Tibial artery (tissue), 4 donors: ENCODE data around the gene SLC4A3.

ENCODE experiments used
- DNase-seq, 2 donors: peaks; one replicate each; pipeline ENCODE4 v3.0.0-alpha.2; 2019
- H3K27ac ChIP-seq, 2 donors: fragments of 200-600 bp; sonication (generic) in 1 of 2; 1 replicate in 1 of 2; 2 replicates in 1 of 2; pipeline ENCODE4 v1.5.1; 2018 to 2019; ENCODE audit warnings: mild to moderate bottlenecking in 1 of 2
- H3K27me3 ChIP-seq, 2 donors: fragments of 200-600 bp; sonication (generic) in 1 of 2; one replicate each; pipeline versions ENCODE4 v1.5.1 to v1.6.0; 2016 to 2019
- H3K36me3 ChIP-seq, 3 donors: fragments of 200-600 bp; sonication (generic) in 2 of 3; one replicate each; pipeline ENCODE4 v1.5.1; 2016 to 2019; ENCODE audit warnings: mild to moderate bottlenecking in 2 of 3
- H3K4me1 ChIP-seq, 4 donors: fragments of 200-600 bp; sonication (generic) in 2 of 4; 1 replicate in 3 of 4; 2 replicates in 1 of 4; pipeline ENCODE4 v1.5.1; 2016 to 2019
- H3K4me3 ChIP-seq, 2 donors: fragments of 200-600 bp; sonication (generic) in 1 of 2; 1 replicate in 1 of 2; 2 replicates in 1 of 2; pipeline ENCODE4 v1.5.1; 2018 to 2019; ENCODE audit warnings: mild to moderate bottlenecking in 2 of 2
- H3K9me3 ChIP-seq, 3 donors: fragments of 200-600 bp; sonication (generic) in 1 of 3; one replicate each; pipeline ENCODE4 v1.5.1; 2016 to 2019
- CTCF ChIP-seq, 2 experiments: fragments of 200-600 bp in 1 of 2; fragments of 450-650 bp in 1 of 2; IDR thresholded peaks; one replicate each; pipeline ENCODE4 v1.5.1; 2017 to 2019; ENCODE audit warnings: antibody characterized with exemption in 2 of 2, mild to moderate bottlenecking in 1 of 2, moderate library complexity in 1 of 2
- intact Hi-C: fragments of 100-400 bp; cut with DNase I; formaldehyde crosslinking; loops from one replicate; pipeline ENCODE4 v1.15.0; 2023; ENCODE audit warnings: low total_unique reads

Gene SLC4A3

GRCh38 chr2:219598308-219599078 is 28.9 kb upstream of the SLC4A3 start:
- Histone ChIP-seq H3K36me3 (peaks cover 18 to 25% (median 21%) of the 10 kb centered on the region in 3 donors), H3K4me1 (peaks cover 0 to 15% (median 6%) of the 10 kb centered on the region in 4 donors), H3K27ac (peak overlapping the region; percentile 84 to 87), H3K9me3 (no peaks in the 10 kb centered on the region), H3K27me3 (no peaks in the 10 kb centered on the region), H3K4me3 (peak overlapping the region; percentile 63 to 76)
- intact Hi-C loops: loop anchor here (5.0 kb wide), 1 partner anchor 46 kb away; no protein-coding TSS in a partner anchor
- TF ChIP-seq CTCF (IDR thresholded peaks at IDR 0.05): no peak
- no peak for DNase-seq

GRCh38 chr2:219603771-219604170 is 23.7 kb upstream of the SLC4A3 start:
- TF ChIP-seq CTCF (IDR thresholded peaks at IDR 0.05): no peak
- Histone ChIP-seq H3K36me3 (peaks cover 42 to 78% (median 66%) of the 10 kb centered on the region in 3 donors), H3K9me3 (no peaks in the 10 kb centered on the region), H3K4me3 (no peak overlapping the region), H3K27me3 (no peaks in the 10 kb centered on the region), H3K27ac (no peak overlapping the region), H3K4me1 (no peaks in the 10 kb centered on the region)
- intact Hi-C loops: no loop called here
- DNase-seq: no peak

GRCh38 chr2:219605607-219605954 is 21.8 kb upstream of the SLC4A3 start:
- Histone ChIP-seq H3K27ac (no peak overlapping the region), H3K4me1 (no peaks in the 10 kb centered on the region), H3K36me3 (peaks cover 44 to 94% (median 73%) of the 10 kb centered on the region in 3 donors), H3K27me3 (no peaks in the 10 kb centered on the region), H3K4me3 (no peak overlapping the region), H3K9me3 (no peaks in the 10 kb centered on the region)
- no peak for DNase-seq
- TF ChIP-seq CTCF (IDR thresholded peaks at IDR 0.05): no peak
- intact Hi-C loops: no loop called here

- intact Hi-C loops: no loop called here
- DNase-seq: peak in 1 of 2 donors; percentile 60
- TF ChIP-seq CTCF (IDR thresholded peaks at IDR 0.05): no peak
- no peaks in the 10 kb centered on the region for H3K4me1 ChIP-seq
- H3K4me3 ChIP-seq: no peak overlapping the region
- no peaks in the 10 kb centered on the region for H3K9me3 ChIP-seq
- no peaks in the 10 kb centered on the region for H3K27me3 ChIP-seq
- peaks cover 26 to 98% (median 73%) of the 10 kb centered on the region in 3 donors for H3K36me3 ChIP-seq
- H3K27ac ChIP-seq: no peak overlapping the region
Observed at GRCh38 chr2:219607931-219608330, 19.5 kb upstream of the SLC4A3 start.

GRCh38 chr2:219608399-219608964 is 18.9 kb upstream of the SLC4A3 start:
- Histone ChIP-seq H3K27me3 (no peaks in the 10 kb centered on the region), H3K36me3 (peaks cover 26 to 95% (median 70%) of the 10 kb centered on the region in 3 donors), H3K4me1 (no peaks in the 10 kb centered on the region), H3K4me3 (no peak overlapping the region), H3K9me3 (no peaks in the 10 kb centered on the region), H3K27ac (peak overlapping the region in 1 of 2 donors; percentile 59)
- intact Hi-C loops: no loop called here
- TF ChIP-seq CTCF (IDR thresholded peaks at IDR 0.05): no peak
- no peak for DNase-seq
